Activated T-cell treated with anti-CD3 and anti-CD28 coated beads, Interleukin-2, amount 50 U/mL, for 48 hours (primary cell): ENCODE data around the gene FAU.
"Not testable (repeated sequence)": the region's sequence is repeated elsewhere in the genome, so short reads cannot be mapped to it uniquely, and the experiment has no call there.

ENCODE experiments used
- DNase-seq, 2 experiments: peaks; one replicate each; pipeline ENCODE4 v3.0.0-alpha.2; 2020

The FAU gene

GRCh38 chr11:65121865-65122696 lies at the start of gene FAU, which contains the start of gene MRPL49:
TSS of gene FAU (minus strand) at chr11:65122134. CDS start at chr11:65121813, 321 bp downstream.
TSS of gene MRPL49 (plus strand) at chr11:65122321. CDS start at chr11:65122347, 26 bp downstream.
- DNase-seq: peak; percentile 98 to 99

GRCh38 chr11:65170058-65170534 lies 48.2 kb upstream of the FAU start, which contains the start of gene SPDYC:
TSS of gene SPDYC (plus strand) at chr11:65170233. CDS start at chr11:65171358, 1,125 bp downstream.
- DNase-seq: no peak

- DNase-seq: peak in 1 of 2 experiments; percentile 29
These were observed 47.3 kb upstream of the FAU start for GRCh38 chr11:65169164-65169641.

- no peak for DNase-seq
These were observed 45.7 kb upstream of the FAU start for GRCh38 chr11:65167656-65168055.

GRCh38 chr11:65166893-65167292 lies 45.0 kb upstream of the FAU start:
- DNase-seq: no peak

GRCh38 chr11:65165410-65166317 lies 43.7 kb upstream of the FAU start:
- DNase-seq: no peak

- no peak for DNase-seq
These were observed 41.8 kb upstream of the FAU start for GRCh38 chr11:65163684-65164083.

- DNase-seq: no peak
These were observed 38.7 kb upstream of the FAU start for GRCh38 chr11:65160643-65161042.

- no peak for DNase-seq
These were observed 37.1 kb upstream of the FAU start for GRCh38 chr11:65159012-65159411.

- DNase-seq: no peak
These were observed 35.4 kb upstream of the FAU start for GRCh38 chr11:65157336-65157735.

- DNase-seq: no peak
These were observed 35.0 kb upstream of the FAU start for GRCh38 chr11:65156926-65157325.

- no peak for DNase-seq
These were observed 34.3 kb upstream of the FAU start for GRCh38 chr11:65156256-65156655.

- no peak for DNase-seq
These were observed 30.2 kb upstream of the FAU start for GRCh38 chr11:65152122-65152521.

GRCh38 chr11:65151331-65151899 lies 29.5 kb upstream of the FAU start:
- DNase-seq: no peak

GRCh38 chr11:65150509-65151299 lies 28.8 kb upstream of the FAU start:
- DNase-seq: peak; percentile 58 to 67

- not testable (repeated sequence) for DNase-seq
These were observed 28.2 kb upstream of the FAU start for GRCh38 chr11:65150131-65150508.

- no peak for DNase-seq
These were observed 26.7 kb upstream of the FAU start for GRCh38 chr11:65148657-65149056.

GRCh38 chr11:65147352-65148075 lies 25.6 kb upstream of the FAU start:
- no peak for DNase-seq

GRCh38 chr11:65141896-65142494 lies 20.1 kb upstream of the FAU start:
- no peak for DNase-seq

GRCh38 chr11:65136515-65137096 lies 14.7 kb upstream of the FAU start:
- no peak for DNase-seq
